ENCODE results near the gene HSPB9.

Gene HSPB9, protein sequence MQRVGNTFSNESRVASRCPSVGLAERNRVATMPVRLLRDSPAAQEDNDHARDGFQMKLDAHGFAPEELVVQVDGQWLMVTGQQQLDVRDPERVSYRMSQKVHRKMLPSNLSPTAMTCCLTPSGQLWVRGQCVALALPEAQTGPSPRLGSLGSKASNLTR

GRCh38 chr17:42122371-42123303 is at the start of gene HSPB9:
HSPB9 (plus strand) TSS chr17:42122804; CDS start chr17:42122851, 47 bp downstream.
- no peak for FAIRE-seq

DNA sequence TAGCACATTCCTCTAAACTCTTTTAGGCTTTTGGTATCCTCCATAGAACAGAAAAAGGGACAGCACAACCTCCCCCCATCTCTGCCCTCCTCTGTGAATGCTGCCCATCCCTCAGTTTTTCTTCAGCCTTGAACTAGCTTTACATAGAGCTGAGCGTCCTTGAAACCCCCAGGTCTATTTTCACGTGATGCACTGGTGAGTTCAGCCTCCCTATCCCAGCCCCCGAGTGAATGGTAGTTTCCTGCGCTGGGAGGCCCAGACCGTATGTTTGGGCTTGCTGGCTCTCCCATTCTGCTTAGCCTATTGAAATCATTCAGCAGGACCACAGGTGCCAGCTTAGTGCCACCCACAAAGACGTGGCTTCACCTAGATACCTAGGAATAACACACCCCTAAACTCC is 46.8 kb upstream of the HSPB9 start:
- no peak for FAIRE-seq

DNA sequence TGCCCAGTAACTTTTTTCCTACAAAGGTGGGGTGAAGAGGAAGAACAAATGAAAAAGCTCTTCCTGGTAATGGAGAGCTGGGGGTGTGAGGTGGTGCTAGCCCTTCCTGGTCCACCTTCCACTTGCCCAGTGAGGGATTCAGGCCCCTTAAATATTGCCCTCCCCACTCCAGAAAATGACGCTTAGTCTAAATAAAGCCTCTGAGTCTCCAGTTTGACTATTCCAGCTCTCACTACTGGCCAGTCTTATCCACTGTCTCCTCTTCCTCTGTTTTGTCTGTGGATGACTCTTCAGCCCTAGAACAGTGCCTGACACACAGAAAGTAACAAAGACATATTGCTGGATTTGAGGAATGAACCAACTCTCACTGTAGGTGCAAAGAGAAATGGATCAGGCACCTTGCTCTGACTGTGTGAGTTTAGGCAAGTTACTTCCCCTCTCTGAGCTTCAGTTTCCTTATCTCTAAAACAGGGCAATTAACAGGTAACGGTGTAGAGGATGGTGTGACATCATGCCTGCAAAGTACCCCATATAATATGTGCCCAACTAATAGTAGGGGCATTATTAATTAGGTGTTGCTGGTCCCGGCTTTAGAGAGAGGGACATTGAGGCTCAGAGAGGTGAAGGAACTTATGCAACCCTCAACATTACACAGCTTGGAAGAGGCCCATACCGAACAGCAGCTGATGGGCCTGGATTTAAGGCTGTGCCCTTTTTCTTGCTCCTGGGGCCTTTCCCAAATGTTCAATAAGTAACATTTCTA is 45.6 kb upstream of the HSPB9 start:
- no peak for FAIRE-seq

- no peak for FAIRE-seq
These were observed 44.8 kb upstream of the HSPB9 start for GRCh38 chr17:42077755-42078154.

DNA sequence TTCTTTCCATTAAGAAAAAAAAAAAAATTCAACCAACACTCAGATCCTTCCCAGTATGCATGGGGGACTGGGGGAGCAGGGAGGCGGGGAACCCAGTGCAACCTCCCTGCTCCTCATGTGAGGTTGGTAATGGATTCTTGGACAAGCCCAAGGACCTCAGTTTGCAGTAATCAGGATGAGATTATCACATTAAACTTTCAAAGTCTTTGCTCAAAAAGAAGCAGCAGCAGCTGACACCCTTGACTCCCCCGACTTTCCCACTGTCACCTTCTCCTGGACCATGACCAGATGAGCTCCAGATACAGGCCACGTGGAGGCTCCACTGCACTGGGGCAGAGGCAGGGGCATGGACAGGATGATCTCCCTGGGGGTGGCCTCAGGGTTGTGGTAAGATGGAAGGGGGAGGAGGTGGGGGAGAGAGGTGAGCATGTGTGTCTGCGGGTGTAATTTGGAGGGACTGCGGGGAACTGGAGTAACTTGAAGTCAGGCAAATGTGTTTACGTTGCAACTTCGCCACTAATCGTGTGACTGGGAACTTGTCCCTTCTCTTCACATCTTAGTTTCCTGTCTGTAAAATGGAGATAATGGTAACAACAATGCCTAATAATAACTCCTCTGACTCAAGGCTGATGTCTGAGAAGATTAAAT is 44.1 kb upstream of the HSPB9 start:
- no peak for FAIRE-seq

DNA sequence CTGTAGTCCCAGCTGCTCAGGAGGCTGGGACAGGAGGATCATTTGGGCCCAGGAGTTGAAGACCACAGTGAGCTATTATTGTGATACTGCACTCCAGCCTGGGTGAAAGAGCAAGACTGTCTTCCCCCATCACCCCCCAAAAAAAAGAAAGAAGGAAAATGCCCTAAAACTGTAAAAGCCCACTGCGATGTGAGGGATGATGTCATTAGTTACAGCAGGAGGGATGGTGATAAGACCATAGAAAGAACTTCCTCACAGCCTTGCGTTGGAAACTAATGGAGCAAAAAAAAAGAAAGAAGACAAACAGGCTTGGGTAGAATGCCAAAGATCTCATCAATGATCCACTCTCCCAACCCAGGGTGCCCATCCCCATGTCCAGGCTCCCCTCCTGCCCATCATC is 43.1 kb upstream of the HSPB9 start:
- no peak for FAIRE-seq

DNA sequence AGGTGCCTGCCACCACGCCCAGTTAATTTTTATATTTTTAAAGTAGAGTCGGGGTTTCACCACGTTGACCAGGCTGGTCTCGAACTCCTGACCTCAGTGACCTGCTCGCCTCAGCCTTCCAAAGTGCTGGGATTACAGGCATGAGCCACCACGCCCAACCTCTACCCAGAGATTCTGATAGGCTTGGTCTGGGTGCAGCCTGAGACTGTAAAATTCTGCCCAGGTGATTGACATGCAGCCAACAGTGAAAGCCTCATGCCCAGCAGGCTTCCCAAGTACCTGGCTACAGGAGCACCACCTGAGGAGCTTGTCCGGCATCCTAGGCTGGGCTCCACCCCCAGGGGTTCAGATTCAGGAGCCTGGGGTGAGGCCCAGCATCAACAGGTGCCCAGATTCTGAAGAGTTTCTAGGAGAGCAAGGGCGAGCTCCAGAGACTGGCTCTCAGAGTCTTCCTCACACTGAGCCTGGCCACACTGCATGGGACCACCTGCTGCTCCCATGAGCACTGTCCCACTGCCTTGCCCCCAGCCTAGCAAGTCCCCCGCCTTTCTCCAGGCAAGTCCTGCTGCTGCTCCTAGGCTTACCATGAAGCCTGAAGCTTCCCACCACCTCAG is 41.0 kb upstream of the HSPB9 start:
- no peak for FAIRE-seq

- FAIRE-seq: no peak
These were observed 35.4 kb upstream of the HSPB9 start for GRCh38 chr17:42087042-42087701.

DNA sequence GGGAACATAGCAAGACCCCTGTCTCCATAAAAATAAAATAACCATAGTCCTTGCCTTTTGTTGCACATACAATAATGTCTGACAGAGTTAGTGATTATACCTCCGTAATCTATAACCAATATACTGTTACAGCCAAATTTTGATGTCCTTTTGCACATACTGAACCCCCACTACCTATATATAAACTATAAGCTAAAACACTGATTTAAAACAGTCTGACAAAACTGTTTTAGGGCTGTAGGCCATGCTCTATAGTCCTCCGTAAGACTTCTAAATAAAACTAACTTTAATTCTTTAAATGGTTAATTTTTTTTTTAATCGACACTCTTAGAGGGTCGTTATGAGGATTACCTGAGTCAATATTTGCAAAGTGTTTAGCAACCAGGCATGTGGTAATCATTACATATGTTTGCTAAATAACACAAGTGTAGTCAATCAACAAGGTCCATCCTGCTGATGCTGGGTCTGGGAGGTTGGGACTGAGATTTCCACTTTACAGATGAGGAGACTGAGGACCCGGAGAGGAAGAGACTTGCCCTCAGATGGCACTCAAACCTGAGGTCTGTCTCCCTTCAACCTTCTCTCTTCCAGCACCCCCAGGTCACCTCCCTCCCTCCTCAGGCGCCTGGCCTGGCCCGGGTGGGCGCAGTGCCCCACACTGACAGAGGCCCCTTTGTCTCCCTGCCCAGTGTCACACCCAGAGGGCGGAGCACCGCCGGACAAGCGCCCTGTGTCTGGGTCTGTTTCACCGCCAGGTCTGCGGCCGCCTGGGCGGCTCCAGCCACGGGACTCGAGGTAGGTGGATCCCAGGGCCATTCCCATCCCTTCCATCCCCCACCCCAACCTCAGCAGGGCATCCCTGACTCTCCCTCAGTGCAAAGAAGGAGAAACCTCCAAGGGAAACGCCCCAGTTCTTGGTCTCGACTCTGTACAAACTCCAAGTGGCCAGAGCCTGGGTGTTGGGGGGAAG is 34.6 kb upstream of the HSPB9 start:
- FAIRE-seq: no peak

- no peak for FAIRE-seq
These were observed 33.9 kb upstream of the HSPB9 start for GRCh38 chr17:42088736-42089135.

- FAIRE-seq: no peak
These were observed 31.4 kb upstream of the HSPB9 start for GRCh38 chr17:42090964-42091790.

DNA sequence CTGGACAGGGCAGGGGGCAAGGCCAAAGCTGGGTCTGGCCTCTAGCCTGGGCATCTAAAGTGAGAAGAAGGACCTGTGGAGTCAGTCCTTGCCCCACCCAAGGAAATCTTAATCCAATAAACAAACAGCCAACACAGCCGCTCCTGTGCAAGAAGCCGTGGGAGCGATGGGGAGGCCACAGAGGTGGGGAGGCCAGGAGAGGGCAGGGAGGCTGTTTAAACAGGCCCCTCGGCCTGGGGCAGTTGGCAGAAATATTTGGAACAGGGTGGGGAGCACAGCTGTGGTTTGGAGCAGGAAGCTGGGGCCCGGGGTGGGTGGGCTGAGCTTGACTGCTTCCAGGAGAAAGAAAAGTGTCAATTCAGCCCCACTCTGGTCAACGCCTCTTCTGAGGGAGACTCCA is 29.7 kb upstream of the HSPB9 start:
- no peak for FAIRE-seq

DNA sequence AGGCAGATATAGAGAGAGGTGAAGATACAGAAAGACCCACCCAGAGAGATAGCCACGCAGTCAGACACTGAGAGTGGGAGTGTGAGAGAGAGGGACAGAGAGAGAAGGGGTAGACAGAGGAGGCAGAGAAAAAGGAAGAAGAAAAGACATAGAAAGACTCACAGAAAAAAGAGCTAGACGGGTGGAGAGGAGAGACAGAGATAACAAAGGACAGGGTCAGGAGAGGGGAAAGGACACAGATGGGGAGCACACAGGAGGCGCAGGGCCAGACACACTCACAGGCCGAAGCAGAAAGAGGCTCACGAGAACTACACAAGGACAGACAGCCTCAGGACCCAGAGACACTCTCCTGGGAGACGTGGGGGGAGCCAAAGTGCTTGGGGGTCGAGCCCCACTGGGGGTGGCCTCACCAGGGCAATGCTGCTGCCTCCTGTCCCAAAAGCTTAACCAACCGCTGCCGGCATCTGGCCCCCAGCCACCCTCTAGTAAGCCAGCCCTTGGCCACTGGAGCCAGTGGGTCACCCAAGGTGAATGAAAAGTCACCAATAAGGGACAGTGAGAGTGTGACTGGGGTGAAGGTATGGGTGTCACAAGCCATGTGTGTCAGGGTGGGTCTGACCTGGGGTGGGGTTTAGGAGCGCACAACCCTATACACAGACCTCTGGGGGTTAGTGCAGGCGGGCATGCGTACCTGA is 28.1 kb upstream of the HSPB9 start:
- no peak for FAIRE-seq

- FAIRE-seq: no peak
These were observed 26.1 kb upstream of the HSPB9 start for GRCh38 chr17:42096360-42097111.

- no peak for FAIRE-seq
These were observed 24.6 kb upstream of the HSPB9 start, which contains the start of gene ZNF385C for GRCh38 chr17:42097691-42098631. ZNF385C (minus strand) TSS chr17:42098473; CDS start chr17:42063056, 35,417 bp downstream.

DNA sequence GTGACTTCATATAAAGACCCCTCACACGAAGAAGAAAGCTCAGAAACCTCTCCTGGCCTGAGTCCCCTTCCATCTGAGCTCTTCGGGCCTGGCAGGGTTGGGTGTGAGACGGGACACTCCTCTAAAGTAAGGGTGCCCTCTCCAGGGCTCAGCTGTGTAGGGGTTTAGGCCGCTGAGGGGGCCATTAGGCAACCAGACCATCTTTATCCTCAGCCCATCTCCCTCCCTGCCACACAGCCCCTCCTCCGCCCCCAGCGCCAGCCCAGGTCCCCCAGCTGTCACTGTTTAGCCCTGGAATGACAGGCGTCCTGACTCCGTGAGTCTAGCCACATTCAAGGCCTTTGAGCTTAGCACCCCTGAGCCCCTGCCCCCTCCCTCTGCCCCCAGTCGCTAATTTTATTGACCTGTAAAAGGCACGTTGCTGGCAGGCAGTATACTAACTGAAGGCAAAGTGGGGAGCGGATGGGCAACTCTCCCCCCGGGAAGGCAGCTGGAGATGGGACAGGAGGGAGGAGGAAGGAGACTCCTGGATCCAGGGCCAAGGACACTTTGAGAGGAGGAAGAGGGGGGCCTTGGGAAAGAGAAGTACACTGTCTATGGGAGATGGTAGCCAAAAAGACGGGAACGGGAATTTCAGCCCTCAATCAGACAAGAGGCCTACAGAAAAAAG is 23.7 kb upstream of the HSPB9 start:
- no peak for FAIRE-seq

Data from TTC549 (cell line).